H1 (cell line): Measurements from ENCODE around the gene ANLN. TPM values are rescaled to one million over a fixed set of nuclear protein-coding genes. Genes with fewer than 3 reads are reported as not detected.

Experiments
- CBX5 ChIP-seq: fragments of 300-800, 300-1000 bp; sonication (generic); IDR thresholded peaks from 2 replicates; pipeline ENCODE4 v1.7.1; 2016; ENCODE audit warnings: antibody characterized with exemption, low read length, low read depth
- CBX8 ChIP-seq: fragments of 300-800, 300-1000 bp; sonication (generic); IDR thresholded peaks from 2 replicates; pipeline ENCODE4 v1.7.1; 2016; ENCODE audit warnings: low read depth, low read length, borderline replicate concordance
- CTCF ChIP-seq, 3 experiments: IDR thresholded peaks; 1 replicate in 2 of 3; 2 replicates in 1 of 3; pipeline versions ENCODE4 v1.5.1 to v1.6.1; 2011; ENCODE audit warnings: low read length in 3 of 3, mild to moderate bottlenecking in 3 of 3, inconsistent platforms in 2 of 3, low read depth in 1 of 3, moderate library complexity in 1 of 3; ENCODE audit not compliant: insufficient read depth in 1 of 3; ENCODE audit errors: control extremely low read depth in 1 of 3
- GABPA ChIP-seq: IDR thresholded peaks from 2 replicates; pipeline ENCODE4 v1.6.1; 2011; ENCODE audit warnings: mild to moderate bottlenecking, low read length, moderate library complexity, borderline replicate concordance; ENCODE audit not compliant: insufficient read depth
- SIN3A ChIP-seq, 2 experiments: IDR thresholded peaks in 1 of 2; conservative IDR thresholded peaks in 1 of 2; 2 replicates each; pipeline ENCODE4 v1.6.1; 2011 to 2012; ENCODE audit warnings: low read length in 2 of 2, improper control_type of control experiment in 1 of 2, low read depth in 1 of 2, mild to moderate bottlenecking in 1 of 2
- polyA plus RNA-seq, 7 experiments: library from polyadenylated mRNA; depleted of rRNA in 3 of 7; stranded (reverse) in 5 of 7; unstranded in 2 of 7; fragments of >200 nt in 5 of 7; fragments of 200-250 nt in 2 of 7; gene quantifications; 1 replicate in 5 of 7; 2 replicates in 1 of 7; 4 replicates in 1 of 7; pipeline versions ENCODE4 v1.2.1 to v1.2.3, GENCODE V29; 2011 to 2013; ENCODE audit warnings: missing spikeins in 2 of 7, mixed read lengths in 2 of 7
- total RNA-seq: library from RNA; stranded (reverse); fragmentation: NEBNext Ultra II Directional; extraction: Animal tissue kit (Norgen Biotek cat#: 25700); gene quantifications from 2 replicates; pipeline ENCODE4 v1.2.1, GENCODE V29; 2021

Gene ANLN
- total and polyA plus RNA-seq, 2 of the 8 experiments (the other 6 are each of a cell fraction or from before 2014, with no cell fraction given): 18.5 to 90.1 TPM

- TF ChIP-seq SIN3A (conservative IDR thresholded peaks at IDR 0.05 in 1 of 2, IDR thresholded peaks at IDR 0.05 in 1 of 2; ENCODE audit: low read depth in 1 of 2, low read length in 2 of 2): no peak
- TF ChIP-seq CBX5: no peak
- TF ChIP-seq CTCF (IDR thresholded peaks at IDR 0.05; ENCODE audit: control extremely low read depth in 1 of 3, insufficient read depth in 1 of 3, low read depth in 1 of 3, low read length in 3 of 3): no peak
- TF ChIP-seq GABPA: no peak
- TF ChIP-seq CBX8: no peak
Measured at GRCh38 chr7:36456138-36456537, 66.5 kb downstream of the ANLN start (continued).
